Fibroblast of villous mesenchyme (primary cell): ENCODE measurements around the gene CREB3L2. TPM values are rescaled to one million over a fixed set of nuclear protein-coding genes. Genes with fewer than 3 reads are reported as not detected.

ENCODE experiments used
- DNase-seq: peaks from one replicate; pipeline ENCODE4 v3.0.0-alpha.2; 2010; ENCODE audit warnings: low read depth
- H3K4me3 ChIP-seq: 2 replicates; pipeline ENCODE4 v1.5.1; 2011; ENCODE audit warnings: low read depth, mild to moderate bottlenecking, low read length
- CTCF ChIP-seq: IDR thresholded peaks from 2 replicates; pipeline ENCODE4 v1.5.1; 2012; ENCODE audit warnings: low read depth, mild to moderate bottlenecking, low read length; ENCODE audit not compliant: insufficient read depth
- total RNA-seq: library from RNA; depleted of rRNA; stranded (reverse); fragments of >200 nt; gene quantifications from 2 replicates; pipeline ENCODE4 v1.2.3, GENCODE V29; 2012

The CREB3L2 gene
- total RNA-seq, 1 donor = 33.2 TPM

- no peak for DNase-seq
- no peak for TF ChIP-seq CTCF
Observed at GRCh38 chr7:137879357-137880158, 122.3 kb downstream of the CREB3L2 start.

GRCh38 chr7:137878333-137878961 is 123.4 kb downstream of the CREB3L2 start:
- H3K4me3 ChIP-seq = no peak overlapping the region
- TF ChIP-seq CTCF = no peak
- DNase-seq = no peak

More at GRCh38 chr7:137879357-137880158, 122.3 kb downstream of the CREB3L2 start:
- H3K4me3 ChIP-seq = no peak overlapping the region

GRCh38 chr7:137877027-137877675 is 124.7 kb downstream of the CREB3L2 start:
- no peak overlapping the region for H3K4me3 ChIP-seq
- DNase-seq = no peak
- no peak for TF ChIP-seq CTCF

GRCh38 chr7:137875746-137876145 is 126.1 kb downstream of the CREB3L2 start:
- no peak overlapping the region for H3K4me3 ChIP-seq
- no peak for DNase-seq
- TF ChIP-seq CTCF = no peak

- peak; percentile 91 for DNase-seq
- H3K4me3 ChIP-seq = no peak overlapping the region
Observed at GRCh38 chr7:137873979-137874777, 127.7 kb downstream of the CREB3L2 start.

More at GRCh38 chr7:137873979-137874777, 127.7 kb downstream of the CREB3L2 start:
- TF ChIP-seq CTCF = no peak
